NOMO-1 (cell line): Measurements from ENCODE around the gene FLYWCH1.

Experiments
- DNase-seq, 2 experiments: peaks; one replicate each; lab custom pipeline; 2025; ENCODE audit not compliant: unreplicated experiment in 2 of 2; lab: John Stamatoyannopoulos, UW

FLYWCH1 gene

GRCh38 chr16:2949705-2950352 lies 38.1 kb downstream of the FLYWCH1 start:
- no peak for DNase-seq

GRCh38 chr16:2950353-2950724 lies 38.6 kb downstream of the FLYWCH1 start:
- DNase-seq = no peak

GRCh38 chr16:2950773-2951172 lies 39.0 kb downstream of the FLYWCH1 start:
- no peak for DNase-seq

GRCh38 chr16:2952679-2953078 lies 40.9 kb downstream of the FLYWCH1 start:
- no peak for DNase-seq

- DNase-seq = no peak
Observed at GRCh38 chr16:2953706-2954627, 42.2 kb downstream of the FLYWCH1 start.

- DNase-seq = no peak
Observed at GRCh38 chr16:2954656-2955381, 43.1 kb downstream of the FLYWCH1 start.

- no peak for DNase-seq
Observed at GRCh38 chr16:2955438-2955778, 43.7 kb downstream of the FLYWCH1 start.

GRCh38 chr16:2955779-2956578 lies 44.2 kb downstream of the FLYWCH1 start:
- peak; percentile 27 to 45 for DNase-seq

- no peak for DNase-seq
Observed at GRCh38 chr16:2956579-2956956, 44.8 kb downstream of the FLYWCH1 start.

- no peak for DNase-seq
Observed at GRCh38 chr16:2959206-2959605, 47.5 kb downstream of the FLYWCH1 start.

- DNase-seq = no peak
Observed at GRCh38 chr16:2960183-2961010, 48.7 kb downstream of the FLYWCH1 start.

- DNase-seq = no peak
Observed at GRCh38 chr16:2962334-2963073, 50.8 kb downstream of the FLYWCH1 start.

GRCh38 chr16:2963074-2963722 lies 51.5 kb downstream of the FLYWCH1 start:
- no peak for DNase-seq

GRCh38 chr16:2963723-2964474 lies 52.2 kb downstream of the FLYWCH1 start, which contains the start of gene KREMEN2:
Gene KREMEN2 (plus strand): TSS chr16:2964275. CDS start chr16:2964521, 246 bp downstream.
- peak in 1 of 2 experiments; percentile 28 for DNase-seq

- peak; percentile 77 to 88 for DNase-seq
Observed at GRCh38 chr16:2964475-2965336, 53.0 kb downstream of the FLYWCH1 start.

- DNase-seq = no peak
Observed at GRCh38 chr16:2966043-2966807, 54.5 kb downstream of the FLYWCH1 start.
